ENCODE results near the gene IDH3A.
"Not testable (repeated sequence)": the region's sequence is repeated elsewhere in the genome, so short reads cannot be mapped to it uniquely, and the experiment has no call there.

IDH3A gene

GRCh38 chr15:78147566-78147965, 1.6 kb upstream of the IDH3A start:
- Histone ChIP-seq H3K4me1 (ENCODE audit: low read depth, poor library complexity, severe bottlenecking) (peaks cover 26% of the 10 kb centered on the region), H3K4me2 (no peak overlapping the region), H3K4me3 (IDR thresholded peaks at IDR 0.05; ENCODE audit: insufficient read depth, low read depth, low read length) (no peak overlapping the region), H3K9ac (no peak overlapping the region), H3K79me2 (ENCODE audit: insufficient read depth, low read depth) (peaks cover 24% of the 10 kb centered on the region; the same call in 1 of the 2 replicates), H3K27me3 (ENCODE audit: insufficient read depth, low read depth) (no peaks in the 10 kb centered on the region), H3K27ac (no peak overlapping the region), H4K20me1 (ENCODE audit: insufficient read depth) (no peaks in the 10 kb centered on the region), H2AFZ (ENCODE audit: low read depth) (no peak overlapping the region), H3K36me3 (ENCODE audit: insufficient read depth) (no peaks in the 10 kb centered on the region)
- TF ChIP-seq CTCF (conservative IDR thresholded peaks at IDR 0.05; ENCODE audit: low read depth, low read length), result no peak

GRCh38 chr15:78148392-78149067, 632 bp upstream of the IDH3A start:
- peak overlapping the region; percentile 71 for H3K4me2 ChIP-seq
- no peaks in the 10 kb centered on the region for H4K20me1 ChIP-seq (ENCODE audit: insufficient read depth)
- no peak overlapping the region for H3K4me3 ChIP-seq (IDR thresholded peaks at IDR 0.05; ENCODE audit: insufficient read depth, low read depth, low read length)
- H2AFZ ChIP-seq (ENCODE audit: low read depth), result peak overlapping the region; percentile 76
- no peak overlapping the region for H3K27ac ChIP-seq
- no peak for TF ChIP-seq CTCF (conservative IDR thresholded peaks at IDR 0.05; ENCODE audit: low read depth, low read length)
- peaks cover 26% of the 10 kb centered on the region for H3K4me1 ChIP-seq (ENCODE audit: low read depth, poor library complexity, severe bottlenecking)
- peaks cover 34% of the 10 kb centered on the region; the same call in 1 of the 2 replicates for H3K79me2 ChIP-seq (ENCODE audit: insufficient read depth, low read depth)
- H3K36me3 ChIP-seq (ENCODE audit: insufficient read depth), result no peaks in the 10 kb centered on the region
- H3K9ac ChIP-seq, result peak overlapping the region; percentile 39; the same call in 1 of the 2 replicates
- no peaks in the 10 kb centered on the region for H3K27me3 ChIP-seq (ENCODE audit: insufficient read depth, low read depth)

- no peak overlapping the region for H3K27ac ChIP-seq
- peak overlapping the region; percentile 53; the same call in 1 of the 2 replicates for H3K9ac ChIP-seq
- H2AFZ ChIP-seq (ENCODE audit: low read depth), result peak overlapping the region; percentile 76
- H3K4me2 ChIP-seq, result peak overlapping the region; percentile 58
- H3K36me3 ChIP-seq (ENCODE audit: insufficient read depth), result no peaks in the 10 kb centered on the region
- TF ChIP-seq CTCF (conservative IDR thresholded peaks at IDR 0.05; ENCODE audit: low read depth, low read length), result no peak
- peaks cover 30% of the 10 kb centered on the region for H3K4me1 ChIP-seq (ENCODE audit: low read depth, poor library complexity, severe bottlenecking)
- H3K4me3 ChIP-seq (IDR thresholded peaks at IDR 0.05; ENCODE audit: insufficient read depth, low read depth, low read length), result no peak overlapping the region
- 0 out of 2 replicates have a peak, but pooled peaks cover 5% of the 10 kb centered on the region for H4K20me1 ChIP-seq (ENCODE audit: insufficient read depth)
- peaks cover 44% of the 10 kb centered on the region; the same call in 1 of the 2 replicates for H3K79me2 ChIP-seq (ENCODE audit: insufficient read depth, low read depth)
- H3K27me3 ChIP-seq (ENCODE audit: insufficient read depth, low read depth), result no peaks in the 10 kb centered on the region
Observed at GRCh38 chr15:78149805-78150751, 916 bp downstream of the IDH3A start.

- Histone ChIP-seq H3K79me2 (ENCODE audit: insufficient read depth, low read depth) (peaks cover 44% of the 10 kb centered on the region; the same call in 1 of the 2 replicates), H3K4me1 (ENCODE audit: low read depth, poor library complexity, severe bottlenecking) (peaks cover 32% of the 10 kb centered on the region), H3K4me2 (peak overlapping the region; percentile 58; the same call in 1 of the 2 replicates)
- H3K27ac ChIP-seq; H3K36me3 ChIP-seq (ENCODE audit: insufficient read depth); H3K4me3 ChIP-seq (IDR thresholded peaks at IDR 0.05; ENCODE audit: insufficient read depth, low read depth, low read length); H4K20me1 ChIP-seq (ENCODE audit: insufficient read depth); H3K9ac ChIP-seq; H2AFZ ChIP-seq (ENCODE audit: low read depth); H3K27me3 ChIP-seq (ENCODE audit: insufficient read depth, low read depth): not testable (repeated sequence)
Observed at GRCh38 chr15:78151075-78151474, 1.9 kb downstream of the IDH3A start.
